Body of pancreas (tissue), 4 donors: Measurements from ENCODE around the gene FAM107A. TPM values are rescaled to one million over a fixed set of nuclear protein-coding genes. Genes with fewer than 3 reads are reported as not detected.
A peak's percentile ranks its signal among the peaks of the same experiment; 100 is the strongest.

ENCODE experiments used
- ATAC-seq: fragments of 150-250 bp; one replicate; pipeline ENCODE4 v1.9.1; 2016
- DNase-seq, 4 donors: peaks; one replicate each; pipeline ENCODE4 v3.0.0-alpha.2; 2019
- H3K27ac ChIP-seq, 4 donors: fragments of 200-600 bp; sonication (generic); 1 replicate in 3 of 4; 2 replicates in 1 of 4; pipeline versions ENCODE4 v1.5.1 to v1.6.1; 2016 to 2019; ENCODE audit warnings: mild to moderate bottlenecking in 1 of 4, mixed read lengths in 1 of 4, moderate library complexity in 1 of 4
- H3K27me3 ChIP-seq, 2 donors: fragments of 200-600 bp; sonication (generic); one replicate each; pipeline ENCODE4 v1.6.0; 2016; ENCODE audit warnings: mild to moderate bottlenecking in 1 of 2
- H3K36me3 ChIP-seq, 2 donors: fragments of 200-600 bp; sonication (generic); replicated peaks in 1 of 2; 2 replicates each; pipeline ENCODE4 v1.5.1; 2016; ENCODE audit warnings: low read depth in 2 of 2; ENCODE audit not compliant: insufficient read depth in 1 of 2
- H3K4me1 ChIP-seq: fragments of 200-600 bp; sonication (generic); one replicate; pipeline ENCODE4 v1.6.0; 2016
- H3K4me3 ChIP-seq, 2 donors: fragments of 200-600 bp; sonication (generic); 1 replicate in 1 of 2; 2 replicates in 1 of 2; pipeline ENCODE4 v1.5.1; 2016 to 2019
- H3K9me3 ChIP-seq, 3 donors: fragments of 200-600 bp; sonication (generic); 1 replicate in 2 of 3; 2 replicates in 1 of 3; pipeline ENCODE4 v1.5.1; 2016
- CTCF ChIP-seq, 7 experiments: fragments of 450-650 bp in 4 of 7; fragments of 200-600 bp in 3 of 7; sonication (generic) in 3 of 7; IDR thresholded peaks; one replicate each; pipeline ENCODE4 v1.5.1; 2016 to 2019; ENCODE audit warnings: antibody characterized with exemption in 7 of 7
- POLR2A ChIP-seq, 3 donors: fragments of 450-650 bp; IDR thresholded peaks; one replicate each; pipeline ENCODE4 v1.6.1; 2016; ENCODE audit warnings: antibody characterized with exemption in 3 of 3, mild to moderate bottlenecking in 2 of 3
- WGBS, 2 donors: methylation state at CpG; one replicate each; pipeline ENCODE4 v1.1.5; 2017; 5-methylcytosine and 5-hydroxymethylcytosine counted together
- intact Hi-C: fragments of 100-400 bp; cut with DNase I; formaldehyde crosslinking; loops from one replicate; pipeline ENCODE4 v1.15.1; 2023
- total RNA-seq, 2 donors: library from RNA; depleted of rRNA; stranded (reverse); fragments of >200 nt; gene quantifications; one replicate each; pipeline ENCODE4 v1.1.0, GENCODE V29; 2016

The FAM107A gene, protein sequence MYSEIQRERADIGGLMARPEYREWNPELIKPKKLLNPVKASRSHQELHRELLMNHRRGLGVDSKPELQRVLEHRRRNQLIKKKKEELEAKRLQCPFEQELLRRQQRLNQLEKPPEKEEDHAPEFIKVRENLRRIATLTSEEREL
- total RNA-seq: 10 to 100 TPM; 14.5 to 26.4 TPM

DNA sequence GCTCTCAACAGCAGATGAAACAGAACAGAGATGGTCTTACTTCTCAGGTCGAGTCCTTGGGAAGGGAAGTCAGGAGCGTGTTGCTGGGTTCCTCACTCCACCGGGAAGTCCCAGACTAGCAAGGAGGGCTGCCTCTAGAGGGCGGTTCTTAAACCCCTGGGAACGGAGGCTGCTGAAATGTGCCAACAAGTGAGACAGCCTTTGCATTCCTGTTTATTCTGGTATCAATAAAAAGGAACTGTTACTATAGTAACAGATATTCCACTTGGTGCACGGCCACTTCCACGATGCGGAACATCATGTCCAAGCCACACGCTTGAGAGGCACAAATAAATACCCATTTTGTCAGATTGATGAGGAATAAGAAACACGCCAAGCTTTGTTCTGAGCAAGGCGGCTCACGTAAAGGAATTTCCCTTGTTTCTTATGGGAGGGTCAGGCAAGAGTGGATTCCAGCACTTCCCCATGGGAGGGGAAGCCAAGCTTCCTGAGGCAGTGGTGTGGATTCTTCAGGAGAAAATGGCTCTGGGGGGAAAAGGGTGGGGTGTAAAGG, at the start of gene FAM107A:
FAM107A (minus strand) TSS at position 123 of the 553 bp plus-strand sequence. CDS start 7,531 bp downstream, outside the sequence.
- Histone ChIP-seq H3K4me1 (peaks cover 32% of the 10 kb centered on the region), H3K9me3 (no peaks in the 10 kb centered on the region), H3K27me3 (no peaks in the 10 kb centered on the region), H3K4me3 (no peak within 1 kb of the TSS), H3K27ac (peak within 1 kb of the TSS; percentile 11 to 73 (median 64)), H3K36me3 (no peaks in the 10 kb centered on the region)
- WGBS, 2 donors: 29 to 34% methylated on average over 12 of the region's 12 CpGs
- ATAC-seq (peak; percentile 78), DNase-seq (peak; percentile 45 to 60 (median 54))
- peak in 2 of 7 experiments; percentile 6 to 28 for TF ChIP-seq CTCF (IDR thresholded peaks at IDR 0.05)
- peak in 1 of 3 donors; percentile 58 for TF ChIP-seq POLR2A (IDR thresholded peaks at IDR 0.05)
- intact Hi-C loops: no loop called here

DNA sequence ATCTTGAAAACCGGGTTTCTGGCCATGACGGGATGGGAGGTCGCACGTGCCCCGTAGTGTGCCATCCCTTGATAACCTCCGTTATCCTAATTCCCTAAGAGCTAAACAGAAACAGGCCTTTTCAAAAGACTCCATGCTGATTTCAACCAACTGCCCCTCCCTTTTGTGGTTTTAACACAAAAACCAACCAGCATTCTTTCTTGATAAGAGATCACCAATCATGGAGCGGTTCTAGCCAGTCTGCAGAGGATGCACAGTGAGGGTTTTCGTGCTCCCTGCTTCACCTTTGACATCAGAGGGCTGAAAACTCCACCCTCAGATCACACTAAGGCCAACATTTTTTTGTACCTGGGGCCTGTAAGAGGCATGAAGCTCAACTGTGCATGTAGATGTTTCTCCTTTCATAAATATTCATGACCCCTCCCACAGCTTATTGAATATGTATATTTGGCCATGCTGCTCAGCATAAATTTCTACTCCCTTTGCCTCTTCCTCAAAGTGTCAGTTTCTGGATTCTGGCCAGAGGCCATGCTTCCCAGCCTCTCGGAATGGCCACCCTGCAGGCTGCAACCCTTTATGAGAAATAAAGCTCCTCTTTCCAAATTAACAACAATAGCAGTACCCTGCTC, 48.1 kb upstream of the FAM107A start:
- no peak for TF ChIP-seq CTCF (IDR thresholded peaks at IDR 0.05)
- TF ChIP-seq POLR2A (IDR thresholded peaks at IDR 0.05): no peak
- no peak for DNase-seq
- Histone ChIP-seq H3K36me3 (no peaks in the 10 kb centered on the region), H3K4me3 (no peak overlapping the region), H3K9me3 (no peaks in the 10 kb centered on the region), H3K27me3 (no peaks in the 10 kb centered on the region), H3K27ac (no peak overlapping the region), H3K4me1 (peaks cover 42% of the 10 kb centered on the region)
- whole genome bisulfite sequencing, 2 donors: 90 to 92% methylated on average over 9 of the region's 9 CpGs
- no peak for ATAC-seq
- intact Hi-C loops: no loop called here

DNA sequence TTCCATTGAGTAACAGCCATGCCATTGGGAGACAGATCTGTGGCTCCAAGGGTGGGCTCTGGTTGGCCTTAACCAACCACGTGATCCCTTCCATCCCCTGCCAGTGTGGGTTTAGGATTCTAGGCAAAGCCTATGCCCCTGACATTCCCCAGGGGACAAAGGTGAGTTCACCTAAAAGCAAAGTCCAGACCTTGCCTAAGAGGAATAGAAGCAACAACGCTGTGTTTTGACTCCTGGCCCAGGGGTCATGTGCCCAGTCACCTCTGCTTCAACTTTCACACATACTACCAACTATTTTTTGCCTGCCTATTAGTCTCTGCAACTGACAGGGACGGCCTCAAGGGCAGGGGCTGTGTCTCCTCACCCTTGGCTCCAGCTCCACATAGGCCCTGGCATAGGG, 47.4 kb upstream of the FAM107A start:
- Histone ChIP-seq H3K4me1 (peaks cover 34% of the 10 kb centered on the region), H3K27ac (no peak overlapping the region), H3K4me3 (no peak overlapping the region), H3K27me3 (no peaks in the 10 kb centered on the region), H3K9me3 (no peaks in the 10 kb centered on the region), H3K36me3 (no peaks in the 10 kb centered on the region)
- intact Hi-C loops: no loop called here
- TF ChIP-seq CTCF (IDR thresholded peaks at IDR 0.05): no peak
- no peak for TF ChIP-seq POLR2A (IDR thresholded peaks at IDR 0.05)
- DNase-seq: no peak
- WGBS, 2 donors: 51 to 65% methylated on average over 3 of the region's 3 CpGs
- no peak for ATAC-seq

GRCh38 chr3:58623961-58624360, 46.8 kb upstream of the FAM107A start:
- Histone ChIP-seq H3K9me3 (no peaks in the 10 kb centered on the region), H3K36me3 (no peaks in the 10 kb centered on the region), H3K27ac (no peak overlapping the region), H3K27me3 (no peaks in the 10 kb centered on the region), H3K4me1 (peaks cover 30% of the 10 kb centered on the region), H3K4me3 (no peak overlapping the region)
- TF ChIP-seq CTCF (IDR thresholded peaks at IDR 0.05) (no peak), POLR2A (IDR thresholded peaks at IDR 0.05) (no peak)
- 71 to 75% methylated on average over 4 to 5 of the region's 5 CpGs for WGBS, 2 donors
- ATAC-seq: no peak
- intact Hi-C loops: no loop called here
- no peak for DNase-seq
